ENCODE measurements around the gene TMEM234. TPM values are rescaled to one million over a fixed set of nuclear protein-coding genes. Genes with fewer than 3 reads are reported as not detected.

The TMEM234 gene
- total and polyA plus RNA-seq, 10 of the 15 experiments (the other 5 are each of a cell fraction or from before 2014, with no cell fraction given) = 2.9 to 10.9 (median 6.4) TPM

DNA sequence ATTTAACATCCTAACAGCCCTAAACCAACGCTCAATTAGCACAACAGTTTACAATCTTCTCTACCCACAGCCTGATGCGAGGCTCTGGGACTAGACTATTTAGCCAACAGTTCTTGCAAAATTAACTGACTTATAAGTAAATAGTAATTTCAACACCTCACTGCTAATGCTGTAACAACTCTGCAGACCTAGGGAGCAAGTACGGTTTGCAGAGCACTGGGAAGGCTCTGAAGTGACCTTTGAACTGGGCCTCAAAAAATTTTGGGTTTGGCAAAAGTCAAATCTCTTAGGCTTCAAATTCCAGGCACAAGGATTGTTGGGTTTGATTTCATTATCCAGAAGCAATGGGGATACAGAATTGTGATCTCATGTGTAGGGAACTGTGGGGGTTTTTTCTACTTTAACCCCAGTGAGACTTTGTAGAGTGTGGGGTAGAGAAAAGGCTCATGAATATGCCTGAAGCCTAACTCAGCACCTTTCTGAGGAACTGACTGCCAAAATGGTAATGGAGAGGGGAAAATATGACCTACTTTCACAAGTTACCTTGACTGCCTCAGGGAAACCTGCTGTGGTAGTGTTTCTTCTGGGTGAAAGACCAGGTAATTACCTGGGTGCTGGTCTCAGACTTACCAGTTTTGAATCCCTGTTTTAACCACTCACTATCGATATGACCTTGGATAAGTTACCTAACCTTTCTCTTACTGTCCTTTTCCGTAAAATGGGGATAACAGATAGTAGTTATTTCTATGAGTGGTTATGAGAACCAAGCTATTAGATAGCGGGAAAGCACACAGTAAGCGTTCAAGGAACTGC is 43.6 kb downstream of the TMEM234 start (continued):
- TF ChIP-seq, protein P1, sequence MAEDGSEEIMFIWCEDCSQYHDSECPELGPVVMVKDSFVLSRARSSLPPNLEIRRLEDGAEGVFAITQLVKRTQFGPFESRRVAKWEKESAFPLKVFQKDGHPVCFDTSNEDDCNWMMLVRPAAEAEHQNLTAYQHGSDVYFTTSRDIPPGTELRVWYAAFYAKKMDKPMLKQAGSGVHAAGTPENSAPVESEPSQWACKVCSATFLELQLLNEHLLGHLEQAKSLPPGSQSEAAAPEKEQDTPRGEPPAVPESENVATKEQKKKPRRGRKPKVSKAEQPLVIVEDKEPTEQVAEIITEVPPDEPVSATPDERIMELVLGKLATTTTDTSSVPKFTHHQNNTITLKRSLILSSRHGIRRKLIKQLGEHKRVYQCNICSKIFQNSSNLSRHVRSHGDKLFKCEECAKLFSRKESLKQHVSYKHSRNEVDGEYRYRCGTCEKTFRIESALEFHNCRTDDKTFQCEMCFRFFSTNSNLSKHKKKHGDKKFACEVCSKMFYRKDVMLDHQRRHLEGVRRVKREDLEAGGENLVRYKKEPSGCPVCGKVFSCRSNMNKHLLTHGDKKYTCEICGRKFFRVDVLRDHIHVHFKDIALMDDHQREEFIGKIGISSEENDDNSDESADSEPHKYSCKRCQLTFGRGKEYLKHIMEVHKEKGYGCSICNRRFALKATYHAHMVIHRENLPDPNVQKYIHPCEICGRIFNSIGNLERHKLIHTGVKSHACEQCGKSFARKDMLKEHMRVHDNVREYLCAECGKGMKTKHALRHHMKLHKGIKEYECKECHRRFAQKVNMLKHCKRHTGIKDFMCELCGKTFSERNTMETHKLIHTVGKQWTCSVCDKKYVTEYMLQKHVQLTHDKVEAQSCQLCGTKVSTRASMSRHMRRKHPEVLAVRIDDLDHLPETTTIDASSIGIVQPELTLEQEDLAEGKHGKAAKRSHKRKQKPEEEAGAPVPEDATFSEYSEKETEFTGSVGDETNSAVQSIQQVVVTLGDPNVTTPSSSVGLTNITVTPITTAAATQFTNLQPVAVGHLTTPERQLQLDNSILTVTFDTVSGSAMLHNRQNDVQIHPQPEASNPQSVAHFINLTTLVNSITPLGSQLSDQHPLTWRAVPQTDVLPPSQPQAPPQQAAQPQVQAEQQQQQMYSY (CRISPR knock-in tag; IDR thresholded peaks at IDR 0.05) = no peak
- no peak for TF ChIP-seq ATF7 (IDR thresholded peaks at IDR 0.05; ENCODE audit: low read depth)
- no peak for TF ChIP-seq HDAC6 (IDR thresholded peaks at IDR 0.05; ENCODE audit: unreplicated experiment)

DNA sequence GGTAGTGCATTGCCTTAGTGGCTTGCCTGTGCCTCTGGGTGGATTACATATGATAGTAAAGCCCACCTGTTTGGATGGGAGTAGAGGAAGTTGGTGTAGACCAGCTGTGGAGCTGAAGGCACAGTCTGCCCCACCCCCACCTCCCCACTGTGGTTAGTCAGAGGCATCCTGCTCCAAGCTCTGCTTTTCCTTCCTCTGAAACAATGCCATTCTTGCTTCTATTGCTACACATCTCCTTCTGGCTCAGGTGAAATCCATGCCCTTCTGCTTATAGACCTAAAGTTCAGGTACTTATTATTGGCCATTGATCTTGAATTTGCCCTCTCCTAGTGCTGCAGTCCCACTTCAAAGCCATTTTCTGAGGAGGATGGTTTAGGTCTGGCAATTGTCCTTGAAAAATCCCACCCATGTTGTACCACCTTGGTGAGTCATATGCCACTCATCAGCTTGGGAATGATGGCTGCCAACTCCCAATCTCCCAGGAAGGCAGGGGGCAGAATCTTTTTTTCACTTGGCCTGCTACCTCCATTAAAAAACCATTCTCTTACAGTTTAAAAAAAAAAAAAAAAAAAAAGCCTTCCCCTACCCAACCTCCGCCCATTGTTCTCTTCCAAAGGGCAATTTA is 49.4 kb downstream of the TMEM234 start:
- Histone ChIP-seq H4K20me1 (ENCODE audit: control insufficient read depth, insufficient read depth) (no peaks in the 10 kb centered on the region), H3K36me3 (ENCODE audit: control insufficient read depth in 2 of 2, insufficient read depth in 2 of 2, low read length in 1 of 2) (peaks cover 10 to 28% of the 10 kb centered on the region in 2 experiments), H3K27ac (ENCODE audit: control insufficient read depth, insufficient read depth) (no peak overlapping the region), H3K4me1 (ENCODE audit: control insufficient read depth, insufficient read depth, low read length) (no peaks in the 10 kb centered on the region), H3K9ac (ENCODE audit: control insufficient read depth, insufficient read depth, low read length) (no peak overlapping the region), H3K4me3 (no peak overlapping the region), H2AFZ (ENCODE audit: control insufficient read depth, low read depth, low read length) (no peak overlapping the region), H3K27me3 (replicated peaks in 1 of 2; ENCODE audit: control insufficient read depth in 2 of 2, insufficient read depth in 2 of 2, low read length in 1 of 2) (no peaks in the 10 kb centered on the region), H3K9me3 (replicated peaks; ENCODE audit: control insufficient read depth, insufficient read depth, low read length) (no peaks in the 10 kb centered on the region), H3K4me2 (ENCODE audit: control insufficient read depth, insufficient read depth) (no peak overlapping the region), H3K79me2 (ENCODE audit: control insufficient read depth, insufficient read depth, low read length) (no peaks in the 10 kb centered on the region)
- CTCF ChIA-PET = no interaction called here
- POLR2A ChIA-PET = interaction anchor here (0.6 to 0.7 kb wide), 2 partner anchors 820 to 932 kb away, joined by 5 to 6 read pairs; no protein-coding TSS in a partner anchor
- intact Hi-C loops (cut with micrococcal nuclease; ENCODE audit: unreplicated experiment) = no loop called here
- ATAC-seq = no peak
- BruUV-seq (replicated peaks) = no TSS peak
- 100% methylated on average over 1 of the region's 1 CpG for WGBS (ENCODE audit: insufficient coverage, insufficient replicate concordance, low lambda C conversion rate, missing lambda C conversion rate)
- FAIRE-seq = no peak
- in situ Hi-C loops (cut with MboI) = no loop called here
- RAD21 ChIA-PET (ENCODE audit: unreplicated experiment) = no interaction called here
- SMC1A ChIA-PET (ENCODE audit: uncharacterized antibody, unreplicated experiment) = no interaction called here
- no peak for DNase-seq (ENCODE audit: low read depth, low spot score)
- TF ChIP-seq HDAC6 (IDR thresholded peaks at IDR 0.05; ENCODE audit: unreplicated experiment) = no peak
- TF ChIP-seq BCL11A (IDR thresholded peaks at IDR 0.05; ENCODE audit: low read depth, low read length) = no peak
- TF ChIP-seq, protein P2, sequence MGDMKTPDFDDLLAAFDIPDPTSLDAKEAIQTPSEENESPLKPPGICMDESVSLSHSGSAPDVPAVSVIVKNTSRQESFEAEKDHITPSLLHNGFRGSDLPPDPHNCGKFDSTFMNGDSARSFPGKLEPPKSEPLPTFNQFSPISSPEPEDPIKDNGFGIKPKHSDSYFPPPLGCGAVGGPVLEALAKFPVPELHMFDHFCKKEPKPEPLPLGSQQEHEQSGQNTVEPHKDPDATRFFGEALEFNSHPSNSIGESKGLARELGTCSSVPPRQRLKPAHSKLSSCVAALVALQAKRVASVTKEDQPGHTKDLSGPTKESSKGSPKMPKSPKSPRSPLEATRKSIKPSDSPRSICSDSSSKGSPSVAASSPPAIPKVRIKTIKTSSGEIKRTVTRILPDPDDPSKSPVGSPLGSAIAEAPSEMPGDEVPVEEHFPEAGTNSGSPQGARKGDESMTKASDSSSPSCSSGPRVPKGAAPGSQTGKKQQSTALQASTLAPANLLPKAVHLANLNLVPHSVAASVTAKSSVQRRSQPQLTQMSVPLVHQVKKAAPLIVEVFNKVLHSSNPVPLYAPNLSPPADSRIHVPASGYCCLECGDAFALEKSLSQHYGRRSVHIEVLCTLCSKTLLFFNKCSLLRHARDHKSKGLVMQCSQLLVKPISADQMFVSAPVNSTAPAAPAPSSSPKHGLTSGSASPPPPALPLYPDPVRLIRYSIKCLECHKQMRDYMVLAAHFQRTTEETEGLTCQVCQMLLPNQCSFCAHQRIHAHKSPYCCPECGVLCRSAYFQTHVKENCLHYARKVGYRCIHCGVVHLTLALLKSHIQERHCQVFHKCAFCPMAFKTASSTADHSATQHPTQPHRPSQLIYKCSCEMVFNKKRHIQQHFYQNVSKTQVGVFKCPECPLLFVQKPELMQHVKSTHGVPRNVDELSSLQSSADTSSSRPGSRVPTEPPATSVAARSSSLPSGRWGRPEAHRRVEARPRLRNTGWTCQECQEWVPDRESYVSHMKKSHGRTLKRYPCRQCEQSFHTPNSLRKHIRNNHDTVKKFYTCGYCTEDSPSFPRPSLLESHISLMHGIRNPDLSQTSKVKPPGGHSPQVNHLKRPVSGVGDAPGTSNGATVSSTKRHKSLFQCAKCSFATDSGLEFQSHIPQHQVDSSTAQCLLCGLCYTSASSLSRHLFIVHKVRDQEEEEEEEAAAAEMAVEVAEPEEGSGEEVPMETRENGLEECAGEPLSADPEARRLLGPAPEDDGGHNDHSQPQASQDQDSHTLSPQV (IDR thresholded peaks at IDR 0.05) = no peak
- no peak for TF ChIP-seq SMARCA5 (IDR thresholded peaks at IDR 0.05)
- no peak for TF ChIP-seq TAF1 (IDR thresholded peaks at IDR 0.05; ENCODE audit: borderline replicate concordance, low read depth, low read length)
- TF ChIP-seq SUZ12 (IDR thresholded peaks at IDR 0.05; ENCODE audit: unreplicated experiment) = no peak

Data from GM12878 (cell line).